HG02588 (cell line): Measurements from ENCODE around the gene SLFN13.
"Not testable (repeated sequence)": the region's sequence is repeated elsewhere in the genome, so short reads cannot be mapped to it uniquely, and the experiment has no call there.

Experiments used
- ATAC-seq: cut with Tn5 transposase; IDR thresholded peaks from one replicate; pipeline ENCODE4 v1.9.1; 2021; ENCODE audit warnings: mild to moderate bottlenecking, moderate library complexity; ENCODE audit not compliant: unreplicated experiment

The SLFN13 gene

DNA sequence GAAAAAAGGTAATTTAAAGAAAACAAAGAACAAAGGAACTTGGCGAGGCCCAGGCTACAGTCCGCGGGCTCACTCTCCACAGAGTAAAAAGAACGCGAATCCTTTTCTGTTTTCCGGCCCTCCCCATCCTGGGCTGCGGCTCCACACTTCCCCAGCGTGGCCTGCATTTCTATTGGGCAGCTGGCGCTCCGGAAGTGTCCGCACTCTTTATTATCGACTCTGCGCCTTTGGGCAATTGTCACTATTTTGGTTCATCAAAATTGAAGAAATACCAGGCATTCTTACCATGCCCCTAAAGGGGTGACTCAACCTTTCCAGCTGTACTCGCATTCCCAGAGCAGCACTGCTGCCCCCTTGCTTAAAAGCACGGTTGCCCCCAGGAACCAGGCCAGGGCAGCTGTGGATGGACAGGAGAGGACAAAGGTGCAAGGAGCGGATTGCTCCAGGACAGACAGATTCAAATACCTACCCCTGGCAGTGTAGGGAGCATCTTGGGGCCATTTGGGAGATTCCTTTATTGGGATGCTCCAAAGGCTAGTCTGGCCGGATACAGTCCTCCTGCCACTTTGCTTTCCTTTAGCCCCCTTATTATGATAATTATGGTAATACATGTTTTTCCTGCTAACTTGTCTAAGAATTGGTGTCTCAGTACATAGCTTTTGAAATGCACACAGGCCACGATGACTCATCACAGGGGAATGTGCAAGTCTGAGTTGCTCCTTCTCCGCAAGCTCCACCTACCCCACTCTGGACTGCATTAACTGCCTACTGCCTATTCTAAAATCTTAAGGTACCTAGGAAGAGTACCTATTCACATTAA is 15.3 kb downstream of the SLFN13 start:
- no peak for ATAC-seq

DNA sequence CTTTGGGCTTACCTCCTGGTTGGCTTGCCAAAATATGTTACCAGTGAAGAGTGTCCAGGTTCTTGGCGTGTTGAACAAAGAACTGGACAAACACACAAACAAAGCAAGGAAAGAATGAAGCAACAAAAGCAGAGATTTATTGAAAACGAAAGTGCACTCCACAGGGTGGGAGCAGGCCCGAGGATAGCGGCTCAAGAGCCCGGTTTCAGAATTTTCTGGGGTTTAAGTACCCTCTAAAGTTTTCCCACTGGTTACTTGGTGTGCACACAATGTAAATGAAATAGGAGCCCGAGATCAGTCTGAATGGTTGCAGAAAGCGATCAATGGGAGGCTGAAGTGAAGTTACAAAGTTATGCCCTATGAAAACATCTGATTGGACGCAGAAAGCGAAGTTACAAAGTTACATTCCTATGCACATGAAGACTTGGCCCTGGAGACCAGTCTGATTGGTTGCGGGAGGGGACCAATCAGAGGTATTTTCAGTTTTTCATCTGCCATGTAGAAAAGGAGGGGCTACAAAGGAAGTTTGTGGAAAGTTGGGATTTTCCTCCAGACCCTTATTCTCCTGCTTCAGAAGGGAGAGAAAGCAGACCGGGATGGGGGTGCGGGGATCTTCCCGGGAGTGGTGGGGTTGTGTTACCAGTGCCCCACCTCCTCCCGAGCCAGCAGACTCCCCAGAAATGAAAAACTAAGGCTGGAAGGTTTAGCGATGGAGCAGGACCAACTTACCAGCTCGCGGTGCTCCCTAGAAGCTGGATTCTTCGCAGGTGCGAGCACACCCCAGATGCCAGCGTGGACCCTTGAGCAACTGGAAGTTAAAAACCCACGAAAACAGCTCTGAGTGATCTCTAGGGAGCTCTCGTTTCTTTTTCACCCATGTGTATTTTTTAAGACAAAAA is 16.1 kb downstream of the SLFN13 start, which contains the start of gene SLFN12:
Gene SLFN12 (minus strand): TSS at position 325 of the 899 bp plus-strand sequence. CDS start 9,472 bp downstream, outside the sequence.
- peak; percentile 82 for ATAC-seq

DNA sequence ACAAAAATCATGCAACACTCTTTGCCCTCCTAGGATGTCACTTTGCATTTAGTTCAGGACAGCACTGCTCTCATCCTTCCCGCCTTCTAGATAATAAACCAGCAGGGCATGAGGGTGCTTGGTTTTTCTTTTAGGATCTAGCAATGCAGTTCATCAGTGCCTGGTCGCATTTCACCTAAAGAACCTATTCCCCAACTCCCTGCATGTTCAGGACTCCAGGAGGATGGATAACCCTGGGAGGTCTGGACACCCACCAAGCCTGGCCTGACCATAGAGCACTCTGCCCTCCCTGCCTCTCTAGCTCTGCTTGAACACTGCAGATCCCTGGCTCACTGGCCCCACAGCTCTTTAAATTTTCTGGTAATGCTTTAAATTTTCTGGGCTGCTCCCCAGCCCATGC is 18.9 kb downstream of the SLFN13 start:
- ATAC-seq = no peak

DNA sequence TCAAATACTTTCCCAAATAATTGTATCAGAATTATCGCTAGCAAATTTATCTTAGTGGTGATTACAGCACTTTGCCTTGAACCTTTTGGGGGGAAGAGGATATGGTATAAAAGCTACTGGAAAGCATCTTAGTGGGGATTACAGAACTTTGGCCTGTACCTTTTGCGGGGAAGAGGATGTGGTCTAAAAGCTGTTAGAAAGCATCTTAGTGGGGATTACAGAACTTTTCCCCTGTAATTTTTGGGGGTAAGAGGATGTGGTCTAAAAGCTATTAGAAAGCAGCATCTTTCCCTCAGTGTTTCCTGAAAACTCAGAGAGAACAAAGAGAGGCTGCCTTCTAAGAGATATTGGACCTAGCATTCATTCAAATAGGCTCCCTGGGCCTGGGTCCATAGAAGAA is 20.3 kb downstream of the SLFN13 start:
- no peak for ATAC-seq

DNA sequence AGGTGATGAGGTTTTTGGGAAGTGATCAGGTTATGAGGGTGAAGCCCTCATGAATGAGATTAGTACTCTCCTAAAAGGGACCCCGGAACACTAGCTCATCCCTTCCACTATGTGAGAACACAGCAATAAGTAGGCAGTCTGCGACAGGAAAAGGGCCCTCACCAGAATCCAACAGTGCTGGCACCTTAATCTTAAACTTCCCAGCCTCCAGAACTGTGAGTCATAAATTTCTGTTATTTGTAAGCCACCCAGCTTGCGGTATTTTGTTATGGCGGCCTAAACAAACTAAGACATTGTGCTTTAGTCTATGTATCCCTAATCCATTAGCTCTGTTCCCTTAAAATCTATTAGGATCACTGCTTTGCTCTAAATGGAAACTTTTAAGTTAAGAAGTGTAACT is 24.8 kb downstream of the SLFN13 start:
- ATAC-seq = no peak

DNA sequence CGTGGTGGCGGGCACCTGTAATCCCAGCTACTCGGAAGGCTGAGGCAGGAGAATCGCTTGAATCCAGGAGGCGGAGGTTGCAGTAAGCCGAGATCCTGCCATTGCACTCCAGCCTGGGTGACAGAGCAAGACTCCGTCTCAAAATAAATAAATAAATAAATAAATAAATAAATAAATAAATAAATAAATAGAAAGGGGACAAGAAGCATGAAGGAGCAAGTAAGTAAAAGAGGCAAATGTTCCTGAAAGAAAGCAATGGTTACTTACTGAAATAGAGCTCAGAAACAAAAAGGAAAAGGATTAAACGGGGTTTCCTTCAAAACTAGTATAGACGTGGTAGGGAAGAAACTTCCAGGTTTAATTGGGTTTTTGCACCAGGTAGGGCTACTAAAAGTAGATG is 27.5 kb downstream of the SLFN13 start:
- ATAC-seq = not testable (repeated sequence)

DNA sequence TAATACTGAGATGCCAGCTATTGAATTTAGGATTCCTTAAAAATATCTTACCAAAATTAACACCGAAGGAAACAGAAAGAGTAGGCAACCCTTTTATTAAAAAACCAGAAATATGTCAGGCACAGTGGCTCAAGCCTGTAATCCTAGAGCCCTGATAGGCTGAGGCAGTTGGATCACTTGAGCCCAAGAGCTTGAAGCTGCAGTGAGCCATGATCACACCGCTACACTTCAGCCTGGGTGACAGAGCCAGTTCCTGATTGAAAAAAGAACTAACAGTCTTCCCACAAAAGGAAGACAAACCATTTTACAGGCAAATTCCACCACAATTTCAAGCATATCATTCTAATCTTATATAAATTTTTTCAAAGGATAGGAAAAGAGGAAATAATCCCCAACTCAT is 31.9 kb downstream of the SLFN13 start:
- ATAC-seq = no peak

DNA sequence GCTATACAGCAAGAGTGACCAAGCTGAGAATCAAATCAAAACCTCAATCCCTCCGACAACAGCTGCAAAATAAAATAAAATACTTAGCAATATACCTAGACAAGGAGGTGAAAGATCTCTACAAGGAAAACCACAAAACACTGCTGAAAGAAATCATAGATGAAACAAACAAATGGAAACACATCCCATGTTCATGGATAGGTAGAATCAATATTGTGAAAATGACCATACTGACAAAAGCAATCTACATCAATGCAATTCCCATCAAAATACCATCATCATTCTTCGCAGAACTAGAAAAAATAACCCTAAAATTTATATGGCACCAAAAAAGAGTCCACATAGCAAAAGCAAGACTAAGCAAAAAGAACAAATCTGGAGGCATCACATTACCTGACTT is 33.9 kb downstream of the SLFN13 start:
- ATAC-seq = not testable (repeated sequence)

DNA sequence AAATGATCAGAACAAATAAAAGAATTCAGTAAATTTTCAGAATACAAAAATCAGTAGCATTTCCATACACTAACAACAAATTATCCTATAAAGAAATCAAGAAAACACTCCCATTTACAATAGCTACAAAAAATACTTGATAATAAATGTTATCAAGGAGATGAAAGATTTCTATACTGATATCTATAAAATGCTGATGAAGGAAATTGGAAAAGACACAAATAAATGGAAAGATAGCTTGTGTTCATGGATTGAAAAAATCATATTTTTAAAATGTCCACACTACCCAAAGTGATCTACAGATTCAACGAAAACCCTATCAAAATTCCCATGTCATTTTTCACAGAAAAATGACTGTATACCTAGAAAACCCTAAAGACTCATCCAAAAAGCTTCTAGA is 34.3 kb downstream of the SLFN13 start:
- ATAC-seq = no peak

DNA sequence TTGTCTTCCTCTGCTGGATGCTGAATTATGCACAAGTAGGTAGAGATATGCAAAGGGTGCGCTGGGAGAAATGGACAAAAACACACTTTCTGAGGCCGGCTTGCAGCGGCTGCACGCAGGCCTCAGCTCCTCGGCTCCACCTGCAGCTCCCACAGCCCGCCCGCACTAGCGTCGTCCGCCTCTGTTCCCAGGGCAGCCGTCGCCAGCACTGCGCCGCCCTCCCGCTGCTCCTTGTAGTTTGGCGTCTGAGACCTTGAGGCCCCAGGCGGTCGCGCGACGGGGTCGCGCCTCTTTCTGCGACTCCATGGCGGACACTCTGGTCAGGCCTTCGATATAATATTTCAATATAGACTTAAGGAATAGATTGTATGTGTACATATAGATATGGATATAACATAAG is 41.0 kb downstream of the SLFN13 start:
- ATAC-seq = no peak

DNA sequence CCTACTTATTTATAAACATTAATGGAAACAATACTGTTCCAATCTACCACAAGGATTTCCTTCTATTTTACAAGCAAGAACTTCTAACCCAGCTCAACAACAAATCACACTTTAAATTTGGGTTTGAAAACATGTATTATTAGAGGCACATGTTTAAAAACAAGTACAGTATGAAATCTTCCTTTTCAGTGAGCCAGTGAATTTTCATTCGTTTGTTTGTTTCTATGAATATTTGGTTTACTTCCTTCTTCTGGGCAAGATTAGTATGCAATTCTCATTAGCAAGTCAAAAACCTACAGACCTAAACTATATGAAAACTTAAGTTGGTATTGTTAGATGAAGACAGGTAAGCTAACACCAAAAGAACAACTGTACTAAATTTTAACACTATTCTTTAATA is 42.0 kb downstream of the SLFN13 start:
- ATAC-seq = no peak

DNA sequence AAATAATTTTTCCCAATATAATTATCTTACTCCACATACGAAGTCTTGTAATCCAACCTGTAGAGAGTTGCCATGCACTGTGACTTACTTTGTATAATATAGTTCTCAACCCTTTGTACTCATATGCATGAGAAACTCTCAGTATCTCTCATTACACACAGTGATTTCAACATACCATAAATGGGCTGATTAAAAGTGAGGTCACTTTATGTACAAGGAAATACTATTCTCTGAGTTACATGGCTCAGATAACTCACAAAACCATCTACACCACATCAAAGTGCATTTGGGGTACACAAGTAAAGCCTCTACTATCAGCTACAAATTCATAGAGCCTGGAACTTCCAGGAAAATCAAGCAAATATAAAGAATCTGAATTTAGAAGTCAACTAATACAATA is 44.2 kb downstream of the SLFN13 start:
- ATAC-seq = no peak

DNA sequence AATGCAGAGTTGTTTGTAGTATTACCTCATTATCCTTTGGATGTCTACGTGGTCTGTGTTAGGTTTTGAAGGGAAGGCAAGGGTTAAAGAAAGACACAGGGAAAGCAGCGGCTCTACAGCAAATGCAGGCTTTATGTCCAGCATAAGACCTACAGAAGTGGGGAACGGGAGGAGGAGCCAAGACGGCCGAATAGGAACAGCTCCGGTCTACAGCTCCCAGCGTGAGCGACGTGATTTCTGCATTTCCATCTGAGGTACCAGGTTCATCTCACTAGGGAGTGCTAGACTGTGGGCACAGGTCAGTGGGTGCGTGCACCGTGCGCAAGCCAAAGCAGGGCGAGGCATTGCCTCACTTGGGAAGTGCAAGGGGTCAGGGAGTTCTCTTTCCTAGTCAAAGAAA is 54.8 kb downstream of the SLFN13 start:
- not testable (repeated sequence) for ATAC-seq

DNA sequence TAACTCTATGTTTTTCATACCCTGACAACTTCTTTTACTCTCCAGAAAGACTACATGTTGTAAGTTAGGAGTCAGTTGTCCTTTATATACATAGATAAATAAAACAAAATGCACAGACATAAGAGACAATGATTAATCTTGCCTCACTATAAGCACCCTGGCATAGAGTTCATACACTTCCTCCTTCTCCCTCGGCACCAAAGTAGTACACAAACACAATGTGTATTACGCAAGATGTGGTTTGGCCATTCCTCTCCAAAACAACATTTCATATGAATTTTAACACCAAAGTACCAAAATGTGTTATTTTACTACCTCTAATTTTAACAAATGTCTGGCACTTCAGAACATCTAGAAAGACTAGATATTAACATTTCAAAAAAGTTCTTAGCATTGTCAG is 57.9 kb downstream of the SLFN13 start:
- no peak for ATAC-seq

DNA sequence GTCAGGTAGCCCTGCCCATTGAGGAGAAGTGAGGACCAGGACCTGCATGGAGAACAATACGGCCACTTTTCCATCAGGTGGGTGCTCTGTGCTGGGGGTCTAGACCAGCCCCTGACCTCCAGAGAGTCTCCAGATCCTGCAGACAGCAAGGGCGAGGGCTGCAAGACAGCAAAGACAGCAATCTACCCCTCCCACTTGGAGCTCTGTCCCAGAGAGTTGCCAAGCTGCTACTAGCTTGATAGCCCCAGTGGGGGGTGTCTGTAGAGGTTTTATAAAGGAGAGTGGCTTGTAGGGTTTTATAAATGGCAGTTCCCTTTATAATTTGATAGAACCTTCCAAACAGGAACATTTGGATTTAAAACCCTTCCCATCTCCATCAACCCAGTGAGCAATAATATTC is 58.4 kb downstream of the SLFN13 start:
- no peak for ATAC-seq

DNA sequence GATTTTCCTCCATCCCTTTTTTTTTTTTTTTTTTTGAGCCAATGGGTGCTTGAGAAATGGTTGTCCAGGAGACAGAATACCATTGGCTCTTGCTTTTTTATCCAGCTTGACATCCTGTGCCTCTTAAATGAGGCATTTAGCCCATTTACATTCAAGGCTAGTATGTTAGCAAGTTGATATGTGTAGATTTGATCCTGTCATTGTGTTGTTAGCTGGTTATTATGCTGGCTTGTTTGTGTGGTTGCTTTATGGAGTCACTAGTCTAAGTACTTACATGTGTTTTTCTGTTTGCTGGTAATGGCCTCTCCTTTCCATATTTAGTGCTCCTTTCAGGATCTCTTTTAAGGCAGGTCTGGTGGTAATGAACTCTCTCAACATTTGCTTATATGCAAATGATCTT is 61.1 kb downstream of the SLFN13 start:
- no peak for ATAC-seq
